Dendritic cell treated with granulocyte-macrophage colony-stimulating factor and Interleukin-4, amounts not matched to agents 40 ng/mL and 50 ng/mL, for 4 days (primary cell): ENCODE measurements around the gene CEP250.
A peak's percentile ranks its signal among the peaks of the same experiment; 100 is the strongest.
"Not testable (repeated sequence)": the region's sequence is repeated elsewhere in the genome, so short reads cannot be mapped to it uniquely, and the experiment has no call there.

Source experiments
- H3K27ac Mint-ChIP-seq: one replicate; pipeline ENCODE4 v1.8.0; 2022; ENCODE audit warnings: mild to moderate bottlenecking, mixed read lengths
- H3K27me3 Mint-ChIP-seq: one replicate; pipeline ENCODE4 v1.8.0; 2022; ENCODE audit warnings: mild to moderate bottlenecking, mixed read lengths
- H3K36me3 Mint-ChIP-seq: one replicate; pipeline ENCODE4 v1.8.0; 2022; ENCODE audit warnings: low read depth, mixed read lengths
- H3K4me1 Mint-ChIP-seq: one replicate; pipeline ENCODE4 v1.8.0; 2022; ENCODE audit warnings: low read depth, mixed read lengths
- H3K4me3 Mint-ChIP-seq: one replicate; pipeline ENCODE4 v1.8.0; 2022; ENCODE audit warnings: mild to moderate bottlenecking, moderate library complexity, mixed read lengths
- H3K9me3 Mint-ChIP-seq: one replicate; pipeline ENCODE4 v1.8.0; 2022; ENCODE audit warnings: mixed read lengths
- intact Hi-C: fragments of 100-400 bp; cut with micrococcal nuclease; formaldehyde crosslinking; loops from one replicate; pipeline ENCODE4 v1.15.0; 2022

CEP250 gene

DNA sequence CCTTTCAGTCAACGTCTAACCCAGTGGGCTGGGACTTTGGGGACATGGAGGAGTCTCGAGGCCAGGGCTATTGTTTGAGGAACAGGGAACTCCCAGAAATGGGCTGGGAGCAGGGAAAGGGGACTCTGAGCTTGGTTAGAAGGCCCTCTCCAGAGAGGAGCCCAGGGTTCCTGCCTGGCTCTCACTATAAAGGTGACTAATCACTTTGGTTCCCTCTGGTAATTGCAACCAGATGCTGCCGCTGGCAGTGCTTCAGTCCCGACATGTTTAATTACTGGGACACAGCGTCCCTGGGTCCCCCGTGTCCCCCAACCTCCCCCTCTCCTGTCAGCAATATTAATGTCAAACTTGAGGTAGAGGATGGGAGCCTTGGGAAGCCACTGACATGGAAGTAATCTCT is 12.4 kb upstream of the CEP250 start:
- H3K4me3 Mint-ChIP-seq, result no peak overlapping the region
- intact Hi-C loops, result no loop called here

GRCh38 chr20:35444226-35444625 is 11.2 kb upstream of the CEP250 start:
- H3K4me1 Mint-ChIP-seq, result peaks cover 1% of the 10 kb centered on the region

More for the DNA sequence above, 12.4 kb upstream of the CEP250 start:
- peaks cover 6% of the 10 kb centered on the region for H3K4me1 Mint-ChIP-seq
- H3K27me3 Mint-ChIP-seq, result peaks cover 24% of the 10 kb centered on the region
- no peaks in the 10 kb centered on the region for H3K36me3 Mint-ChIP-seq
- H3K9me3 Mint-ChIP-seq, result no peaks in the 10 kb centered on the region
- H3K27ac Mint-ChIP-seq, result no peak overlapping the region

DNA sequence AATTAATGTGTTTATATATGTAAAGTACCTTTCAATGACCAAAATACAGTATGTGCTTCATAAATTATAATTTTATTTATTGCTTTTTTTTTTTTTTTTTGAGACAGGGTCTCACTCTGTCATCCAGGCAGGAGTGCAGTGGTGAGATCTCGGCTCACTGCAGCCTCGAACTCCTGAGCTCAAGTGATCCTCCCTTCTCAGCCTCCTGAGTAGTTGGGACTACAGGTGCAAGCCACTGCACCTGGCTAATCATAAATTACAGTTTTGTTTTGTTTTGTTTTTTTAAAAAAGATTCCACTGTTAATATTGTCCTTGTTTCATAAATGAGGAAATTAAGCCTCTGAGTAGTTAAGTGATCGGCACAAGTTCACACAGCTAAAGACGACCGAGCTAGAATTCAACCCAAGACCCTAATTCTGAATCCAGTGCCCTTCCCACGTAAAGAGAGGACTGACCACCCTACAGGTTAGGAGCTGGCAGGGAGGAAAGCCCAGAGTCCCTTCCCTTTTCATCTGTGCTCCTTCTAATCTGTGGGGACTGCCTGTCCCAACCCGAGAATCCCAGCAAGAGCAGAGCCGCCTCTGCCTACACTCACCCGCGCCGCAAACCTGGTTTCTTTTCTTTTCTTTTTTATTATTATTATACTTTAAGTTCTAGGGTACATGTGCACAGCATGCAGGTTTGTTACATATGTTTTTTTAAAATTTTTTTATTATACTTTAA is 8.9 kb upstream of the CEP250 start:
- Mint-ChIP-seq H3K27me3 (peaks cover 8% of the 10 kb centered on the region), H3K9me3 (no peaks in the 10 kb centered on the region), H3K4me1 (no peaks in the 10 kb centered on the region), H3K36me3 (no peaks in the 10 kb centered on the region), H3K4me3 (peak overlapping the region; percentile 52), H3K27ac (no peak overlapping the region)
- intact Hi-C loops, result no loop called here

More at GRCh38 chr20:35444226-35444625, 11.2 kb upstream of the CEP250 start:
- H3K4me3 Mint-ChIP-seq, result no peak overlapping the region
- peaks cover 20% of the 10 kb centered on the region for H3K27me3 Mint-ChIP-seq
- intact Hi-C loops, result no loop called here
- no peak overlapping the region for H3K27ac Mint-ChIP-seq
- H3K9me3 Mint-ChIP-seq, result no peaks in the 10 kb centered on the region
- H3K36me3 Mint-ChIP-seq, result no peaks in the 10 kb centered on the region

- no peaks in the 10 kb centered on the region for H3K36me3 Mint-ChIP-seq
- intact Hi-C loops, result no loop called here
- H3K4me1 Mint-ChIP-seq, result no peaks in the 10 kb centered on the region
- H3K4me3 Mint-ChIP-seq, result peak overlapping the region; percentile 71
- no peaks in the 10 kb centered on the region for H3K9me3 Mint-ChIP-seq
- no peak overlapping the region for H3K27ac Mint-ChIP-seq
- H3K27me3 Mint-ChIP-seq, result peaks cover 8% of the 10 kb centered on the region
Observed at GRCh38 chr20:35447082-35447789, 8.2 kb upstream of the CEP250 start.

- intact Hi-C loops, result no loop called here
- peaks cover 4% of the 10 kb centered on the region for H3K4me1 Mint-ChIP-seq
- H3K4me3 Mint-ChIP-seq, result no peak overlapping the region
- peaks cover 6% of the 10 kb centered on the region for H3K27me3 Mint-ChIP-seq
- no peaks in the 10 kb centered on the region for H3K9me3 Mint-ChIP-seq
- no peak overlapping the region for H3K27ac Mint-ChIP-seq
- H3K36me3 Mint-ChIP-seq, result no peaks in the 10 kb centered on the region
Observed at GRCh38 chr20:35448788-35449373, 6.5 kb upstream of the CEP250 start.

- not testable (repeated sequence) for H3K36me3 Mint-ChIP-seq, H3K4me3 Mint-ChIP-seq, H3K4me1 Mint-ChIP-seq, H3K9me3 Mint-ChIP-seq, H3K27me3 Mint-ChIP-seq, H3K27ac Mint-ChIP-seq
- intact Hi-C loops, result loop anchor here (10.0 kb wide), 1 partner anchor 245 kb away; the partner anchor contains the start of genes NFS1 and ROMO1
Observed at GRCh38 chr20:35449855-35450254, 5.5 kb upstream of the CEP250 start.

DNA sequence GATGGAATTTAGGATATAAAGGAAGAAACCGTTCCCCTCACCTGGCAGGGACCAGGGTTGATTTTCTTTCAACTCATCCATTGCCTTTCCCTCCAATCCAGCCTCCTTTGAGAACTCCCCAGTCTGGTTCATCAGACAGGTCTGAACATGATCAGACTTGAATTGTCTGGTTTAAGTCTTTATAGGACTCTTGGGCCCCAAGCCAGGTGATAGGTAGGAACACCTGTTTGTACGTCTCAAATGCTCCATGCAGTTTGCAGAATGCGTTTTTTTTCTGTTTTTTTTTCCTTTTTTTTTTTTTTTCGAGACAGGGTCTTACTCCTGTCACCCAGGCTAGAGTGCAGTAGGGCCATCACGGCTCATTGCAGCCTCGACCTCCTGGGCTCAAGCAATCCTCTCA is 4.1 kb upstream of the CEP250 start:
- H3K4me1 Mint-ChIP-seq, result peaks cover 13% of the 10 kb centered on the region
- intact Hi-C loops, result loop anchor here (10.0 kb wide), 1 partner anchor 244 kb away; the partner anchor contains the start of genes NFS1 and ROMO1
- no peaks in the 10 kb centered on the region for H3K9me3 Mint-ChIP-seq
- H3K4me3 Mint-ChIP-seq, result no peak overlapping the region
- peaks cover 5% of the 10 kb centered on the region for H3K27me3 Mint-ChIP-seq
- no peak overlapping the region for H3K27ac Mint-ChIP-seq
- no peaks in the 10 kb centered on the region for H3K36me3 Mint-ChIP-seq

- Mint-ChIP-seq H3K4me3 (no peak overlapping the region), H3K27me3 (peaks cover 2% of the 10 kb centered on the region), H3K36me3 (no peaks in the 10 kb centered on the region), H3K4me1 (peaks cover 24% of the 10 kb centered on the region), H3K27ac (no peak overlapping the region), H3K9me3 (no peaks in the 10 kb centered on the region)
- intact Hi-C loops, result loop anchor here (2.0 to 10.0 kb wide), 2 partner anchors 87 to 241 kb away; partner anchors contain the start of genes NFS1 and ROMO1
Observed at GRCh38 chr20:35453647-35454046, 1.8 kb upstream of the CEP250 start.

DNA sequence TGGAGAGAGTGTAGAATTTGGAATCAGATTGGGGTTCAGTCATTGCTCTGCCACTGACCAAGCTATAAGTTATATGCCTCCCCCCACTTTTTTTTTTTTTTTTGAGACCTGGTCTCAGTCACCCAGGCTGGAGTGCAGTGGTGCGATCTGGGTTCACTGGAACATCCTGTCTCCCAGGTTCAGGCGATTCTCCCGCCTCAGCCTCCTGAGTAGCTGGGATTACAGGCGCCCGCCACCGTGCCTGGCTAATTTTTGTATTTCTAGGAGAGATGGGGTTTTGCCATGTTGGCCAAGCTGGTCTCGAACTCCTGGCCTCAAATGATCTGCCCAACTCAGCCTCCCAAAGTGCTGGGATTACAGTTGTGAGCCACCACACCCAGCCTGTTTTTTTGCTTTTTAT is 1.3 kb downstream of the CEP250 start:
- H3K27me3 Mint-ChIP-seq, H3K27ac Mint-ChIP-seq, H3K4me3 Mint-ChIP-seq, H3K9me3 Mint-ChIP-seq, H3K36me3 Mint-ChIP-seq: not testable (repeated sequence)
- H3K4me1 Mint-ChIP-seq, result peaks cover 24% of the 10 kb centered on the region
- intact Hi-C loops, result loop anchor here (10.0 kb wide), 1 partner anchor 238 kb away; the partner anchor contains the start of genes NFS1 and ROMO1

DNA sequence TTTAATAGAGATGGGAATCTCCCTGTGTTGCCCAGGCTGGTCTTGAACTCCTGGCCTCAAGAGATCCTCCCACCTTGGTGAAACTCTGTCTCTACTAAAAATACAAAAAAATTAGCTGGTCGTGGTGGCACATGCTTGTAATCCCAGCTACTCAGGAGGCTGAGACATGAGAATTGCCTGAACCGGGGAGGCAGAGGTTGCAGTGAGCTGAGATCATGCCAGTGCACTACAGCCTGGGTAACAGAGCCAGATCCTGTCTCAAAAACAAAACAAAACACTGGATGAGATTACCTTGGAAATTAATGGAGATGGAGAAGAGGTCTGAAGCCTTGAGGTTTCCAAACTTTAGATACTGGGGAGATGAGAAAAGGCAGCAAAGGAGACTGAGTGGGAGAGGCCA is 2.1 kb downstream of the CEP250 start:
- not testable (repeated sequence) for H3K4me3 Mint-ChIP-seq, H3K9me3 Mint-ChIP-seq

DNA sequence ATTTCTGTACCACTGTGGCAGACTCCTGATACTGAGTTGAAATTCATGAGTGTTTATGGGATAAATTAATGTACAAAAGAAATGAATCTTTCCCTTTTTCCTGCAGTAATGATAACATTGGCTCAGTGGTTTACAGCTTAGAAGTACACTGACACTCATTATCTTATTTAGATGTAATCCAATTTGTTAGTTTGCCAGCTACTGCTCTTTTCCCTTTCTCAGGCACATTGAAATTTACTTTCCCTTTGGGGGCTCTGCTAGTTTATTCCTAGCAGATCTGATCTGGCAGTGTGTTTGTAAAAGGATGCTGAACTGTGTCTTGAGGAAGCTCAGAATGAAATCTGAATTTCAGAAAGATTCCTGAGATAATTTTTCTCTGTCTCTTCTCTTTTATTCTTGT is 3.0 kb downstream of the CEP250 start:
- intact Hi-C loops, result loop anchor here (10.0 kb wide), 1 partner anchor 236 kb away; the partner anchor contains the start of genes NFS1 and ROMO1
- H3K36me3 Mint-ChIP-seq, result peaks cover 17% of the 10 kb centered on the region
- H3K27ac Mint-ChIP-seq, result no peak overlapping the region
- no peaks in the 10 kb centered on the region for H3K27me3 Mint-ChIP-seq
- peaks cover 24% of the 10 kb centered on the region for H3K4me1 Mint-ChIP-seq
- no peak overlapping the region for H3K4me3 Mint-ChIP-seq
- no peaks in the 10 kb centered on the region for H3K9me3 Mint-ChIP-seq

More for the DNA sequence above, 2.1 kb downstream of the CEP250 start:
- Mint-ChIP-seq H3K4me1 (peaks cover 24% of the 10 kb centered on the region), H3K36me3 (peaks cover 15% of the 10 kb centered on the region)
- not testable (repeated sequence) for H3K27ac Mint-ChIP-seq, H3K27me3 Mint-ChIP-seq
- intact Hi-C loops, result loop anchor here (10.0 kb wide), 1 partner anchor 237 kb away; the partner anchor contains the start of genes NFS1 and ROMO1

GRCh38 chr20:35461620-35462019 is 6.2 kb downstream of the CEP250 start:
- no peak overlapping the region for H3K27ac Mint-ChIP-seq
- intact Hi-C loops, result loop anchor here (5.0 kb wide), 1 partner anchor 61 kb away; no protein-coding TSS in a partner anchor
- no peaks in the 10 kb centered on the region for H3K9me3 Mint-ChIP-seq
- peaks cover 36% of the 10 kb centered on the region for H3K36me3 Mint-ChIP-seq
- H3K27me3 Mint-ChIP-seq, result no peaks in the 10 kb centered on the region
- H3K4me1 Mint-ChIP-seq, result peaks cover 8% of the 10 kb centered on the region
- no peak overlapping the region for H3K4me3 Mint-ChIP-seq

GRCh38 chr20:35462351-35462750 is 7.0 kb downstream of the CEP250 start:
- H3K4me1 Mint-ChIP-seq, result peaks cover 5% of the 10 kb centered on the region
- H3K27me3 Mint-ChIP-seq, result no peaks in the 10 kb centered on the region
- no peak overlapping the region for H3K4me3 Mint-ChIP-seq
- H3K9me3 Mint-ChIP-seq, result no peaks in the 10 kb centered on the region
- intact Hi-C loops, result loop anchor here (5.0 kb wide), 1 partner anchor 60 kb away; no protein-coding TSS in a partner anchor
- H3K27ac Mint-ChIP-seq, result no peak overlapping the region
- H3K36me3 Mint-ChIP-seq, result peaks cover 44% of the 10 kb centered on the region
